Adipocyte (in vitro differentiated cells): ENCODE data around the gene FADS2.

Experiments used
- DNase-seq: peaks from one replicate; pipeline ENCODE4 v3.0.0-alpha.2; 2015; ENCODE audit warnings: low read depth
- H3K27me3 ChIP-seq: replicated peaks from 2 replicates; pipeline ENCODE4 v1.7.0; 2013; ENCODE audit warnings: mild to moderate bottlenecking, low read length, moderate library complexity; ENCODE audit not compliant: control insufficient read depth, insufficient read depth
- H3K36me3 ChIP-seq: 2 replicates; pipeline ENCODE4 v1.7.0; 2013; ENCODE audit warnings: low read length, mild to moderate bottlenecking, moderate library complexity; ENCODE audit not compliant: control insufficient read depth, insufficient read depth, severe bottlenecking
- H3K4me1 ChIP-seq: 2 replicates; pipeline ENCODE4 v1.7.0; 2013; ENCODE audit warnings: mild to moderate bottlenecking, low read length, moderate library complexity; ENCODE audit not compliant: control insufficient read depth, insufficient read depth
- H3K4me3 ChIP-seq: 2 replicates; pipeline ENCODE4 v1.7.0; 2013; ENCODE audit warnings: mild to moderate bottlenecking, low read length, moderate library complexity
- H3K9ac ChIP-seq: 2 replicates; pipeline ENCODE4 v1.7.0; 2013; ENCODE audit warnings: mild to moderate bottlenecking, low read length, moderate library complexity
- H3K9me3 ChIP-seq: 2 replicates; pipeline ENCODE4 v1.7.0; 2013; ENCODE audit warnings: mild to moderate bottlenecking, low read length, moderate library complexity; ENCODE audit not compliant: control insufficient read depth

FADS2 gene

DNA sequence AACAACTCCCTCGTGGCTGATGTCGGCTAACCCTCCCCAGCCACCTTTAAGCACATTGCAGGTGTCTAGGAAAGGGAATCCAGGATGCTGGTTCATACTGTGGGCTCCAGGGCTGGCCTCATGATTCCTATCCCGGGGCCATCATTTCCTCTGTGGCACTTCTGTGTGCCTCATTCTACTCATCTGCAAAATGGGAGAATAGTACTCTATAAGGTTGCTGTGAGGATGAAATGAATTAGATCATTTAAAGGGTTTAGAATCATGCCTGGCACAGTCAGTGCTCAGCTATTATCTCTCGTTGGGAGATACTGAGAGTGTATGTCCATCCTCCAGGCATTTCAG lies 67.6 kb downstream of the FADS2 start:
- peaks cover 17% of the 10 kb centered on the region for H3K4me1 ChIP-seq
- no peaks in the 10 kb centered on the region for H3K27me3 ChIP-seq
- H3K36me3 ChIP-seq: peaks cover 2% of the 10 kb centered on the region
- H3K9me3 ChIP-seq: no peaks in the 10 kb centered on the region
- H3K4me3 ChIP-seq: no peak overlapping the region
- peak overlapping the region; percentile 36 for H3K9ac ChIP-seq
- DNase-seq: no peak

DNA sequence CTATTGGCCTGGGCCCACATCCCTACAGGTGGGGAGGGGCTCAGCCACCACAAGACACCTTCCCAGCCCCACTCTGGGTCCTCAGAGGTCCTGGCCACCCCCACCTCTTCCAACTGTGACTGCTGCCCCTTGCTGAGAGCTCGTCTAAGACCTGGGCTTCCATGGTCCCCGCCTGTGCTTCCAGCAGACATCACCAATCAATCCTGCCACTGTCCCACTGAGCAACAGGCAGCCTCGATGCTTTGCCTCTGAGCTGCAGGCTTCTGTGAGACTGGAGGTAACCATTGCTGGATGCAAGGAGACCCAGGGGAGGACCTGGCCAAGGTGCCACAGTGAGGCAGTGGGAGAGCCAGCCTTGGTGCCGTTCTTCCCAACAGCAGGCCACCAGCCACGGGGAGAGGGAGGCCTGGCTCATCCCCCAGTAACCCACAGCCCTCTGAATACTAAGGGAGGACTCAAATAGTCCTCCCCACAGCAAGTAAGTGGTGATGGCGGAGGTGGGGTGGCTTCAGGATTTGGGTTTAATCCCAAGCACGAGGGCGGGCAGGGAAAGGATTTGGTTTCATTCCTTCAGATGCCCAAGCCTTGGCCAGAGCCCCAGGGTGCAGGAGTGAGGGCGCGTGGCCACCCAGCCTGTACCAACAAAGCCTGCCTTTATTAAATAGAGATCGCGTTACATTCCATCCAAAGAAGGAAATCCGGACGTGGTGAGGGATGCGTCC lies 68.7 kb downstream of the FADS2 start:
- Histone ChIP-seq H3K27me3 (no peaks in the 10 kb centered on the region), H3K36me3 (peaks cover 12% of the 10 kb centered on the region), H3K9ac (no peak overlapping the region), H3K4me3 (no peak overlapping the region), H3K4me1 (peaks cover 17% of the 10 kb centered on the region), H3K9me3 (no peaks in the 10 kb centered on the region)
- no peak for DNase-seq

DNA sequence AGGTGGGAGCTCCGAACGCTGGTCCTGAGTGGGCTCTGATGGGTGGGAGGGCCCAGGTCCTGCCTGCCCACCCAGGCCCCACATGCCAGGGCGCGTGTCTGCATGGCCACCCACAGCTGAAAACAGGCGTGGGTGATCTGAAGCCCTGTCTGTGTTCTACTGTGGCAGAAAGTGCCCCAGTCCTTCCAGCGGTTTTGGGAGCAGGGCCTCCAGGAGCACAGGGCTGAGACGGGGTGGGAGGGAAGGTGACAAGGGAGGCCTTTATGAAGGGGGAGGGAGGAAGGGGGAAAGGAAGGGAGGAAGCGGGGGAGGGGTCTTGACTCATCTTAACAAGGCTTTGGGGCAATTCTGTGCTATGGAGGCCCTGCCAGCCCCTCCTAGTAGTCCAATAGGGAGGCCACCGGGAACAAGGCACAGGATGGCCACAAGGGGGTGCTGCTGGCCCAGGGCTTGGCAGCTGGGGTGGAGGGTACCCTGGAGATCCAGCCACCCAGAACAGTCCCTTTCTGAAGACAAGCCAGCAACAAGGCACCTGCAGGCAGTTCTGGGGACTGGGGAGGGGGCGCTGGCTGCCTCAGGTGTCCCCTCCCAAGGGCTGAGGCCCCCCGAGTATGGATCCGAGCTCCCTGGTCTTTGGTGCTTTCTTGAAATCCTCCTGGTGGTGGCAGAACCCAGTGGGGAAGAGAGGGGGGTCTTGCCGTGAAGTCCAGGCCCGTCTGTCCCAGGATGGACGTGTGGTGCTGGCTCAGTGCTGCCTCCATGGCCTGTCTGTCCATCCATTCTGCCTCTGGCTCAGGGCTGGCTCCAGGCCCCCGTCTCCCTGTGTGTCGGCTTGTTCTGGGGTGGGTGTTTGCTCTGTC lies 69.5 kb downstream of the FADS2 start:
- Histone ChIP-seq H3K9ac (peak overlapping the region; percentile 5), H3K27me3 (no peaks in the 10 kb centered on the region), H3K9me3 (no peaks in the 10 kb centered on the region), H3K4me1 (peaks cover 17% of the 10 kb centered on the region), H3K4me3 (no peak overlapping the region), H3K36me3 (peaks cover 17% of the 10 kb centered on the region)
- DNase-seq: peak; percentile 85

GRCh38 chr11:61898247-61898582 lies 70.1 kb downstream of the FADS2 start:
- peak overlapping the region; percentile 5 for H3K9ac ChIP-seq
- H3K9me3 ChIP-seq: no peaks in the 10 kb centered on the region
- DNase-seq: no peak
- H3K27me3 ChIP-seq: no peaks in the 10 kb centered on the region
- peaks cover 17% of the 10 kb centered on the region for H3K36me3 ChIP-seq
- peaks cover 17% of the 10 kb centered on the region for H3K4me1 ChIP-seq
- H3K4me3 ChIP-seq: no peak overlapping the region

DNA sequence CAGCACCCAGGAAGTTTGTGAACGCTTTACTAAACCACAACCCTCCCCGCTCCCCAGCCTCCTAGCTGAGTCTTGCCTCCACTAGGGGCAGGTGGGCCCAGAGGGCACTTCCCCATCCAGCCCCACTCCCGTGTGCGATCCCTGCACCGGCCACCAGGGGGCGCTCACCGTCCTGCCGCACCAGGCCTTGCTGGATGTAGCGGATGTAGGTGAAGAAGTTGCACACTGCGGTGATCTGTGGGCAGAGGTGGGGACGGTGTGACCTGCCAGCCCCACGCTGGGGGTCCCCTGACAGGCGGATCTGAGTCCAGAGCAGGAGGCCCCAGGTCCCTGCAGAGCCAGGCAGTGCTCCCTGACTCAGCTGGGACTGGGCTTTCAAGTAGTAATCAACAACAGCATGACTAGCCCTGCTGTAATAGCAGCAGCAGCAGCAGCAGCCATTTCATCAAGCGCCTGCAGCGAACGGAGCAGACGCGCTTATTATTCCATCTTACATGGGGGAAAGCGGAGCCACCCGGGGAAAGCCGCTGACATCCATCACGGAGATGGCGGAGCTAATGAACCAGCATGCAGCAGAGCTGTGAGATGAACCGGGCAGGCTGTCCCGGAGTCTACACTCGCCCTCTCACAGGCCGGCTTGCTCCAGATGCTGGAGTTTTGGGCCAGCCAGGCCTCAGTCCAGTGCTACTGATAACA lies 71.2 kb downstream of the FADS2 start:
- H3K9ac ChIP-seq: peak overlapping the region; percentile 47
- H3K4me3 ChIP-seq: no peak overlapping the region
- H3K36me3 ChIP-seq: peaks cover 21% of the 10 kb centered on the region
- peaks cover 14% of the 10 kb centered on the region for H3K4me1 ChIP-seq
- no peaks in the 10 kb centered on the region for H3K9me3 ChIP-seq
- no peaks in the 10 kb centered on the region for H3K27me3 ChIP-seq
- DNase-seq: peak; percentile 84

DNA sequence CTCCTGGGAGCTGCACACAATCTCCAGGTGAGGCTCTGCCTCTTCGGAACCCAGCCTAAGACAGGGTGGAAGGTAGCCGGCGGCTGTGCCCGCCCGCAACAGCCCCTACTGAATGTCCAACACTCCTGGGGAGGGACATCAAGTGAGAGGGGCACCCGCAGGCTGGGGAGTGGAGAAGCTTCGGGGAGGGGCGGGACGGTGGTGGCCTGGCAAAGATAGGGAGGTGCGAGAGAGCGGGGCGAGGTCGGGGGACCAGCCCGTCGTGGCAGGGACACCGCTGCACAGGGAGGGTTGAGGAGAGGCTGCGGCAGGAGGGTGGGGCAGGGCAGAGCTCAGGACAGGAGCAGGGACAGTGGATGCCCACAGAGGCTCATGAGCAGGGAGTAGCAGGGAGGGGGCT lies 72.2 kb downstream of the FADS2 start:
- Histone ChIP-seq H3K36me3 (peaks cover 24% of the 10 kb centered on the region), H3K9me3 (no peaks in the 10 kb centered on the region)

DNA sequence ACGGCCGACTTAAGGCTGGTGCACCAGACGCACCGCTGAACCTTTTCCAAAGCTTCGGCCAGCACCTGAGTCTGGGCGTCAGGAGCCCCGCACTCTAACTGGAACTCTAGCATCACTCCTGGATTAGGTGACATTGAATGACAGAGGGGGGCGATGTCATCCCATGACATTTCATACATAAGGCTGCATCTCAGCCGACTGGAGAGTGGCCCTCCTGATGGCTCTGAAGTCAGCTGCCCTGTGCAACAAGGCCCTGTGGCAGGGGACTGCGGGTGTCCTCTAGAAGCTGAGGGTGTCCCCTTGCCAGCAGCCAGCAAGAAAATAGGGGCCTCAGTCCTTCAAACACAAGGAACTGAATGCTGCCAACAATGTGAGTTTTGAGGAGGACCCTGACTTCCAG lies 73.3 kb downstream of the FADS2 start:
- Histone ChIP-seq H3K9ac (no peak overlapping the region), H3K4me3 (no peak overlapping the region), H3K36me3 (peaks cover 24% of the 10 kb centered on the region), H3K9me3 (no peaks in the 10 kb centered on the region), H3K4me1 (peaks cover 7% of the 10 kb centered on the region), H3K27me3 (no peaks in the 10 kb centered on the region)
- DNase-seq: no peak

More for the DNA sequence above, 72.2 kb downstream of the FADS2 start:
- Histone ChIP-seq H3K27me3 (no peaks in the 10 kb centered on the region), H3K9ac (peak overlapping the region; percentile 47), H3K4me3 (no peak overlapping the region), H3K4me1 (peaks cover 7% of the 10 kb centered on the region)
- DNase-seq: no peak

DNA sequence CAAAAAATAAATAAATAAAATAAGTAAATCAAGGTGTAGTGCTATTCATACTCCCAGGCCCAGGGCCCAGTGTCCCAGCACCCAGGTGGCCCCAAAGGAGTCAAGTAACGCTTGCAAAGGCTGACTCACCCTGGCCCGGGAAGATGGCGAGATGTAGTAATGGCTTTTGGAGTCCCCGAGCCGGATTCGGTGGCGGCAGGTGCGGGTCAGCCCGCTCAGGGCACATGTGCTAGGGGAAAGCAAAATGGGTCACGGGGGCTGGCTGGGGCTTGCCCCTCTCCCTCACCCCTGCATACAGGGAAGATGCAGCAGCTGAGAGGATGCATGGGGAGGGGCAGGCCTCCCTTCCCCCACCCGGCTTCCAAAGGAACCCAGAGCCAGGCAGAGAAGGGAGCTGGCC lies 74.2 kb downstream of the FADS2 start:
- Histone ChIP-seq H3K27me3 (no peaks in the 10 kb centered on the region), H3K9ac (no peak overlapping the region), H3K36me3 (peaks cover 24% of the 10 kb centered on the region), H3K4me3 (no peak overlapping the region), H3K9me3 (no peaks in the 10 kb centered on the region), H3K4me1 (peaks cover 7% of the 10 kb centered on the region)
- DNase-seq: no peak

DNA sequence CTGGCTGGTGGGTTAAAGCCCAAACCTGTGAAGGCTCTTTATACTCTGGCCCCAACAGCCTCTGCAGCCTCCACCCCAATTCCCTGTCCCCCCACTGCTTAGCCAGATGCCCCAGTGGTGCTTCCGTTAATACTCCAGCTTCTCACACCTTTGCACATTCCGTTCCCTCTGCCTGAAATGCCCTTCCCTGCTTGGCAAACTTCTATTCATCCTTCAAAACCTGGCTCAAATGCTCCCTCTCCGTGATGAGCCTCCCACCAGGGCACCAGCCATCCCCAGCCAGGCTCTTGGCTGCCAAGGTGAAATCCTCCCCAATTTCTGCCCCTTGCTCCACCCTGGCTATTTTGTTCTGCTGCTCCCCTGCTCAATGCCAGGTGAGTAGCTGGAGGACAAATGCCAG lies 75.7 kb downstream of the FADS2 start:
- Histone ChIP-seq H3K36me3 (peaks cover 24% of the 10 kb centered on the region), H3K9me3 (no peaks in the 10 kb centered on the region)

GRCh38 chr11:61904539-61905048 lies 76.5 kb downstream of the FADS2 start:
- Histone ChIP-seq H3K36me3 (peaks cover 24% of the 10 kb centered on the region), H3K4me3 (no peak overlapping the region), H3K27me3 (no peaks in the 10 kb centered on the region), H3K9me3 (no peaks in the 10 kb centered on the region), H3K4me1 (peaks cover 2% of the 10 kb centered on the region), H3K9ac (no peak overlapping the region)
- no peak for DNase-seq

More for the DNA sequence above, 75.7 kb downstream of the FADS2 start:
- Histone ChIP-seq H3K4me3 (no peak overlapping the region), H3K9ac (no peak overlapping the region), H3K4me1 (peaks cover 7% of the 10 kb centered on the region), H3K27me3 (no peaks in the 10 kb centered on the region)
- no peak for DNase-seq

DNA sequence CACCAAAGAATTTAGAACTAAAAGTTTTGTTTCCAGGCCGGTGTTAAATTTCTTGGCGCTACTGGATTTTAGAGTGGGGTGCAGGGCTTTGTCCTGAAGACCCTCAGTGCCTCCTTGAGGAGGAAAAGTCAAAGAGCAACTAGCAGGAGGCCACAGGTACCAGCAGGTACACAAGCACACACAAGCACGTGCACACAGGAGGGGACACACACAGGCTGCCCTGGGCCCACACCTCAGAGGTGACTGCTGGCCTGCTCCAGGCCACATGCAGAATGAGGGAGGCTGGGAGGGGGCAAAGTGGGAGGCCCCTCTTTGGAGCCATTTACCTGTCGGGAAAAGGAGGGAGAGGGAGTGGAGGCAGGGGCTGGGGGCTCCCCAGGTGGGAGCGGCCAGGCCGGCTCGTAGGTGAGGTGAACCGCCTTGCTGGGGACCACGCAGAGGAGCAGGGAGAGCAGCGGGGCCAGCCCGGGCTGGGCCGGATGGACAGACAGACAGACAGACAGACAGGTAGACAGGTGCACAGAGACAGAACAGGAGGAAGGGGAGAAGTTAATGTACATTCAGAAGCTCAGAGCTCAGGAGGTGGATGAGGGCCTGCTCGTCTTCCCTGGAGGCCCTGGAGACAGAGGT lies 77.1 kb downstream of the FADS2 start:
- Histone ChIP-seq H3K9ac (no peak overlapping the region), H3K27me3 (no peaks in the 10 kb centered on the region), H3K9me3 (no peaks in the 10 kb centered on the region), H3K4me1 (peaks cover 4% of the 10 kb centered on the region), H3K4me3 (no peak overlapping the region), H3K36me3 (peaks cover 24% of the 10 kb centered on the region)
- DNase-seq: no peak
